HUES64 (cell line): ENCODE results near the gene NR2C1.
"Not testable (repeated sequence)": the region's sequence is repeated elsewhere in the genome, so short reads cannot be mapped to it uniquely, and the experiment has no call there.

ENCODE experiments used
- H3K27ac ChIP-seq: 2 replicates; pipeline ENCODE4 v1.7.0; 2013; ENCODE audit warnings: low read depth, low read length, inconsistent platforms
- H3K27me3 ChIP-seq: 2 replicates; pipeline ENCODE4 v1.6.1; 2013; ENCODE audit warnings: mild to moderate bottlenecking, low read length; ENCODE audit not compliant: insufficient read depth
- H3K36me3 ChIP-seq: 2 replicates; pipeline ENCODE4 v1.6.1; 2013; ENCODE audit warnings: mild to moderate bottlenecking, low read length; ENCODE audit not compliant: insufficient read depth
- H3K4me1 ChIP-seq: 2 replicates; pipeline ENCODE4 v1.6.1; 2013; ENCODE audit warnings: mild to moderate bottlenecking, low read length, moderate library complexity; ENCODE audit not compliant: insufficient read depth
- H3K4me3 ChIP-seq: 2 replicates; pipeline ENCODE4 v1.5.1; 2013; ENCODE audit warnings: mild to moderate bottlenecking, low read length, moderate library complexity
- H3K9ac ChIP-seq: 2 replicates; pipeline ENCODE4 v1.6.1; 2013; ENCODE audit warnings: mild to moderate bottlenecking, low read depth, low read length
- H3K9me3 ChIP-seq: 2 replicates; pipeline ENCODE4 v1.6.1; 2013; ENCODE audit warnings: low read depth, low read length; ENCODE audit not compliant: insufficient read depth
- WGBS: fragments of 150-250, 120-280 bp; methylation state at CpG from one replicate; pipeline ENCODE4 v1.1.7; 2013; ENCODE audit warnings: missing lambda C conversion rate; 5-methylcytosine and 5-hydroxymethylcytosine counted together

The NR2C1 gene

GRCh38 chr12:95104919-95105452 lies 31.6 kb upstream of the NR2C1 start:
- Histone ChIP-seq H3K4me3 (no peak overlapping the region), H3K4me1 (no peaks in the 10 kb centered on the region), H3K36me3 (peaks cover 67% of the 10 kb centered on the region), H3K9me3 (no peaks in the 10 kb centered on the region), H3K9ac (no peak overlapping the region), H3K27ac (no peak overlapping the region), H3K27me3 (no peaks in the 10 kb centered on the region)
- 100% methylated on average over 2 of the region's 2 CpGs for WGBS

DNA sequence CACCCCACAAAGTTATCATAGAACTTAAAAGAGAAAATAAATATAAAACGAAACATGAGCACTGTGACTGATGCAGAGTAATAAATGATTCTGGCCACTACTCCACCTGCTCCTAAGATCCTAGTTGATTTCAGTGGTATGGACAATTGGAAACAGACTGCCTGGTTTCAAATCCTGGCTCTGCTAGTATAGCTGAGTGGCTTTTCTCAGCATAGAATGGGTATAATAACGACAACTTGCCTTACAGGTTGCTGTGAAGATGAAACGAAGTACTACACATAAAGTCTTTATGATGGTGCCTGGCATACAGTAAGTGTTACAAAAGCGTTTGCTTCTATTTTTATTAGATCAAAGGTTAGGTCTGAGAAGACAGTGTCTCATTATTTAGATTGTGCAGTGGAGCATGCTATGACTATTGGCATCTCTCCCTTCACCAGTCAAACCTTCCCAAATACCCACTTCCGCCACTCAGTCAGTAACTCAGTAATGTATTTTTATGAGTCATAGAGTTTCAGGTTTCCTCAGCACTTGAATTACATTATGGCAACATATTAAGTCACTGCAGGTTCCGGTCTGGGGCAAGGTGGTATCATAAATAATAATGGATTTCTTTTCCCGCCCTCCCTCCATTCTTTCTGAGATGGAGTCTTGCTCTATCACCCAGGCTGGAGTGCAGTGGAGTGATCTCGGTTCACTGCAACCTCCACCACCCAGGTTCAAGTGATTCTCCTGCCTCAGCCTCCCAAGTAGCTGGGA lies 29.7 kb upstream of the NR2C1 start:
- H3K9ac ChIP-seq, result no peak overlapping the region
- H3K36me3 ChIP-seq, result peaks cover 70% of the 10 kb centered on the region
- H3K27ac ChIP-seq, result no peak overlapping the region
- no peaks in the 10 kb centered on the region for H3K27me3 ChIP-seq
- 96% methylated on average over 7 of the region's 8 CpGs for WGBS
- H3K4me1 ChIP-seq, result no peaks in the 10 kb centered on the region
- no peak overlapping the region for H3K4me3 ChIP-seq
- H3K9me3 ChIP-seq, result no peaks in the 10 kb centered on the region

DNA sequence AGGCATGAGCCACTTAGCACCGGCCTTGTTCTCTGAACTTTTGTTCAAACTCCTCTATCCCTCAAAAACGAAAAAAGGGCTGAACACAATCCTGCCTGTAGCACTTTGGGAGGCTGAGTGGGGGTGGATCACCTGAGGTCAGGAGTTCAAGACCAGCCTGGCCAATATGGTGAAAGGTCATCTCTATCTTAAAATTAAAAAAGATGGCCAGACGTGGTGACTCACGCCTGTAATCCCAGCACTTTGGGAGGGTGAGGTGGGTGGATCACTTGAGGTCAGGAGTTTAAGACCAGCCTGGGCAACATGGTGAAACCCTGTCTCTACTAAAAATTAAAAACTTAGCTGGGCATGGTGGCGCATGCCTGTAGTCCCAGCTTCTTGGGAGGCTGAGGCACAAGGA lies 28.5 kb upstream of the NR2C1 start:
- not testable (repeated sequence) for H3K4me1 ChIP-seq, H3K27me3 ChIP-seq, H3K27ac ChIP-seq, H3K9ac ChIP-seq, H3K9me3 ChIP-seq, H3K4me3 ChIP-seq
- WGBS, result 93% methylated on average over 5 of the region's 5 CpGs
- H3K36me3 ChIP-seq, result peaks cover 62% of the 10 kb centered on the region

GRCh38 chr12:95100264-95101190 lies 27.1 kb upstream of the NR2C1 start:
- Histone ChIP-seq H3K9me3 (no peaks in the 10 kb centered on the region), H3K27ac (no peak overlapping the region), H3K36me3 (peaks cover 57% of the 10 kb centered on the region), H3K4me1 (no peaks in the 10 kb centered on the region), H3K4me3 (no peak overlapping the region), H3K27me3 (no peaks in the 10 kb centered on the region), H3K9ac (no peak overlapping the region)
- 92% methylated on average over 11 of the region's 11 CpGs for WGBS

DNA sequence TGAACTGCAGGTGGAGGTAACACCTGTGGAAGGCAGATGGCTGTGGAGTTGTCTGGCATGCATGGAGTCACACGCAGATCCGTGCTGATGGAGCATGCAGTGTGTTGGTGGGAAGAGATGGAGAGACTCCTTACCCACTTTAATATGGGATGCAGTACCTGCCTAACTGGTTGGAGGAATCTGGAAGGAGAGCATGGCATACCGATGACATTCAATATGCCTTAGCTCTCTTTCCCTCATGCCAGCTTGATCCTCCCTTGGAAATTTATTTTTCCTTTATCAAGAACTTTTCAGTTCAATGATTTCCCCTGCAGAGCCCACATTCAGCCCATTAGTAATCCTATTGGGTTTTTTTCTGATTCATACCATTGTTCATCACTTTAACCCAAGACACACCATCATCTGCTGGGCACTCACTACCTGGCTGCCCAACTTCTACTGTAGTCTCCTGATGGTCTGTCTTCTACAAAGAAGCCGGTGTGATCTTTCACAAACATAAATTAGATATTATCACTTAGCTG lies 25.9 kb upstream of the NR2C1 start:
- H3K4me3 ChIP-seq, result no peak overlapping the region
- H3K9me3 ChIP-seq, result no peaks in the 10 kb centered on the region
- H3K9ac ChIP-seq, result no peak overlapping the region
- H3K36me3 ChIP-seq, result peaks cover 50% of the 10 kb centered on the region
- H3K27ac ChIP-seq, result no peak overlapping the region
- H3K27me3 ChIP-seq, result no peaks in the 10 kb centered on the region
- WGBS, result 95% methylated on average over 4 of the region's 4 CpGs
- no peaks in the 10 kb centered on the region for H3K4me1 ChIP-seq

DNA sequence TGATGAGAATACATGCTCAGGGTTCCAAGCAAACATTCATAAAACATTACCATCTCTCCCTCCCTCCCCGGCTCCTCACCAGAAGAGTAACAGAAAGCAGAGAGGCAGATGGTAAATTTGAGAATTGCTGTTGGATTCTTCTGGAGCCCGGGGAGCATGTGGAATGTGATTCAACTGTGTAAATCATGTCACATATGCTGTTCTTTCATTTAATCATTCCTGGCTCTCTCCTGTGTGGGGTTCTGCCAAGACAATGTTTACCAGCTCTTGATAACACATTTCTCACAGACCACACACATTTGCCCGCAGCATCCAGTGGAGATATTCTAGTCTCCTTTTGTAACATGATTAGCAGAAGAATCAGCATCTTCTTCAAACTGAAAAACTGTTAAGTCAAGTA lies 23.4 kb upstream of the NR2C1 start:
- WGBS, result 95% methylated on average over 3 of the region's 3 CpGs
- no peak overlapping the region for H3K9ac ChIP-seq
- H3K27ac ChIP-seq, result no peak overlapping the region

GRCh38 chr12:95096378-95096777 lies 23.0 kb upstream of the NR2C1 start:
- Histone ChIP-seq H3K27ac (no peak overlapping the region), H3K27me3 (no peaks in the 10 kb centered on the region), H3K4me3 (no peak overlapping the region), H3K36me3 (peaks cover 49% of the 10 kb centered on the region), H3K4me1 (no peaks in the 10 kb centered on the region), H3K9ac (no peak overlapping the region), H3K9me3 (no peaks in the 10 kb centered on the region)
- WGBS, result 93% methylated on average over 2 of the region's 2 CpGs

More for the DNA sequence above, 23.4 kb upstream of the NR2C1 start:
- no peaks in the 10 kb centered on the region for H3K9me3 ChIP-seq
- H3K27me3 ChIP-seq, result no peaks in the 10 kb centered on the region
- H3K36me3 ChIP-seq, result peaks cover 44% of the 10 kb centered on the region
- H3K4me1 ChIP-seq, result no peaks in the 10 kb centered on the region
- H3K4me3 ChIP-seq, result no peak overlapping the region

DNA sequence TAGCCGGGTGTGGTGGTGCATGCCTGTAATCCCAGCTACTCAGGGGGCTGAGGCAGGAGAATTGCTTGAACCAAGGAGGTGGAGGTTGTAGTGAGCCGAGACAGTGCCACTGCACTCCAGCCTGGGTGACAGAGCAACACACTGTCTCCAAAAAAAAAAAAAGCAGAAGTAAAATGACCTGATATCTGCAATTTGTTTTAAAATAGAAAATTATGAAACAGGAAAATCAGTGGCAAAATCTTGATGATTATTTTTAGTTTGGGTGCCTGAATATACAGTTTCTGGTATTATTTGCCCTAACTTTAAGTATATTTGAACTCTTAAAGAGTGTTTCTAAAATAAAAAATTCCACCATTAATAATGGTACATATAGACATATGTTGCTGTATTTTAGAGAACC lies 22.4 kb upstream of the NR2C1 start:
- H3K9me3 ChIP-seq, H3K4me3 ChIP-seq, H3K27me3 ChIP-seq, H3K27ac ChIP-seq, H3K4me1 ChIP-seq, H3K9ac ChIP-seq: not testable (repeated sequence)
- 81% methylated on average over 2 of the region's 2 CpGs for WGBS
- H3K36me3 ChIP-seq, result peaks cover 53% of the 10 kb centered on the region

DNA sequence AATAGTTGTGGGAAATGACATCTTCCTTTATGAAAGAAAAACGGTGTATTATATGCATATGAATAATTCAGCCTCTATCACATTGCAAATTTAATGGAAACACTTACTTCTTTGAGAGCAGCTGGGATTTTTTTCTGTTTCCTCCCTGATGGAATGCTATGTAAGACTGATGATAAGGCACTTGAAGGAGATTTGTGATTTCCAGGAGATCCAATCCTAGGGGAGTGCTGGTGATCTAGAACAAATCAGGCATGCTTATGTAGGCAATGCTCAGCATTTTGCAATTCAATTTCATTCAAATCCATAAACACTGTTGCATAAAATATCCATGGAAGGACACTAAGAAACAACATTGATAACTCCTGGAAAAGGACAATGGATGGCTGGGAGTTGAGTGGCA lies 16.0 kb upstream of the NR2C1 start:
- Histone ChIP-seq H3K9ac (no peak overlapping the region), H3K27me3 (no peaks in the 10 kb centered on the region), H3K4me3 (no peak overlapping the region), H3K9me3 (no peaks in the 10 kb centered on the region), H3K27ac (no peak overlapping the region), H3K36me3 (peaks cover 69% of the 10 kb centered on the region), H3K4me1 (peaks cover 4% of the 10 kb centered on the region; the same call in 1 of the 2 replicates)
- no CpG with 5 or more reads among the region's 1 CpG for WGBS

DNA sequence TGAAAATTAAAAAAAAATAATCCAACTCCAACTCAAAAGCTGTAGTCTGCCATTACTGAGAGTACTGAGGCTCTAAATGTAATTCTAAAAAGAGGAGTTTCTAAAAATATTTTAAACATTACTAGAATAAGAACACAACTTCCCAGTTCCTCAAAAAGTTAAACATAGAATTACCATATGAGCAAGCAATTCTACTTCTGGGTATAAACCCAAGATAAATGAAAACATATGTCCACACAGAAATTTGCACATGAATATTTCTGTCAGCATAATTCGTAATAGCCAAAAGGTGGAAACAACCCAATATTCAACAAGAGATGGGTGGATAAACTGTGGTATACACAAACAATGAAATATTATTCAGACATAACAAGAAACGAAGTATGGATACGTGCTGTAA lies 15.0 kb upstream of the NR2C1 start:
- peaks cover 14% of the 10 kb centered on the region; the same call in 1 of the 2 replicates for H3K4me1 ChIP-seq
- no peaks in the 10 kb centered on the region for H3K27me3 ChIP-seq
- peaks cover 66% of the 10 kb centered on the region for H3K36me3 ChIP-seq
- no peak overlapping the region for H3K4me3 ChIP-seq
- H3K27ac ChIP-seq, result no peak overlapping the region
- H3K9ac ChIP-seq, result no peak overlapping the region
- H3K9me3 ChIP-seq, result no peaks in the 10 kb centered on the region
- 98% methylated on average over 2 of the region's 3 CpGs for WGBS

DNA sequence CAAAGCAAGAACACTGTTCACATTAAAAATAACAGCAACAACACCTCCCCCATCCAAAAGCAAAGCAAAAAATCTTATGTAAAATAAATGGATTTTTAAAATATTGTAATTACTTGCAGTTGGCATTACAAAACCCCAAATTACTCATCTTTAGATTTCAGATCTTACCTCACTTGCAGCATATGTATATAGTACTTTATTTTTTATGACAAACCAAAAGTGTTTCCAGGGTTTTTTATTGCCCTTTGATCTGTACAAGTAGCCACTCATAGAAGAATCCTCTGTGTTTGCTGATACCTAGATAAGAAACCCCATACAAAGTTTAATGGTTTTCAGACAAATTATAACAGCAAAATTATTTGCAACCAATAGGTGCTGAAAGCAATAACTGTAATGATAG lies 12.2 kb upstream of the NR2C1 start:
- no peaks in the 10 kb centered on the region for H3K27me3 ChIP-seq
- no peak overlapping the region for H3K27ac ChIP-seq
- peaks cover 15% of the 10 kb centered on the region; the same call in 1 of the 2 replicates for H3K4me1 ChIP-seq
- H3K36me3 ChIP-seq, result peaks cover 49% of the 10 kb centered on the region
- no peaks in the 10 kb centered on the region for H3K9me3 ChIP-seq
- no peak overlapping the region for H3K9ac ChIP-seq
- H3K4me3 ChIP-seq, result no peak overlapping the region
